Ishikawa (cell line): Measurements from ENCODE around the gene VPS37B.
A peak's percentile ranks its signal among the peaks of the same experiment; 100 is the strongest.

Experiments used
- CEBPB ChIP-seq: IDR thresholded peaks from 2 replicates; pipeline ENCODE4 v1.6.1; 2012
- CREB1 ChIP-seq: IDR thresholded peaks from 2 replicates; pipeline ENCODE4 v1.6.1; 2012; ENCODE audit warnings: low read depth
- EGR1 ChIP-seq: IDR thresholded peaks from 2 replicates; pipeline ENCODE4 v1.6.1; 2012
- EP300 ChIP-seq: IDR thresholded peaks from 2 replicates; pipeline ENCODE4 v1.6.1; 2012; ENCODE audit warnings: borderline replicate concordance
- FOXM1 ChIP-seq: IDR thresholded peaks from 2 replicates; pipeline ENCODE4 v1.6.1; 2012; ENCODE audit warnings: low read depth, borderline replicate concordance
- NFIC ChIP-seq: IDR thresholded peaks from 2 replicates; pipeline ENCODE4 v1.6.1; 2012
- RAD21 ChIP-seq: IDR thresholded peaks from 2 replicates; pipeline ENCODE4 v1.6.1; 2012; ENCODE audit warnings: low read depth
- REST ChIP-seq: IDR thresholded peaks from 2 replicates; pipeline ENCODE4 v1.6.1; 2012; ENCODE audit warnings: low read depth, mild to moderate bottlenecking
- TAF1 ChIP-seq: IDR thresholded peaks from 2 replicates; pipeline ENCODE4 v1.6.1; 2012; ENCODE audit warnings: low read depth, mild to moderate bottlenecking
- TCF12 ChIP-seq: IDR thresholded peaks from 2 replicates; pipeline ENCODE4 v1.6.1; 2012; ENCODE audit warnings: low read depth
- TEAD4 ChIP-seq: IDR thresholded peaks from 2 replicates; pipeline ENCODE4 v1.6.1; 2012
- YY1 ChIP-seq: IDR thresholded peaks from 2 replicates; pipeline ENCODE4 v1.6.1; 2012; ENCODE audit warnings: low read depth
- ZBTB7A ChIP-seq: IDR thresholded peaks from 2 replicates; pipeline ENCODE4 v1.6.1; 2012; ENCODE audit warnings: low read depth
- TF ChIP-seq, protein P1 (sequence below): IDR thresholded peaks from 2 replicates; pipeline ENCODE4 v1.6.1; 2012
- TF ChIP-seq, protein P2 (sequence below): IDR thresholded peaks from 2 replicates; pipeline ENCODE4 v1.6.1; 2012

The VPS37B gene, protein sequence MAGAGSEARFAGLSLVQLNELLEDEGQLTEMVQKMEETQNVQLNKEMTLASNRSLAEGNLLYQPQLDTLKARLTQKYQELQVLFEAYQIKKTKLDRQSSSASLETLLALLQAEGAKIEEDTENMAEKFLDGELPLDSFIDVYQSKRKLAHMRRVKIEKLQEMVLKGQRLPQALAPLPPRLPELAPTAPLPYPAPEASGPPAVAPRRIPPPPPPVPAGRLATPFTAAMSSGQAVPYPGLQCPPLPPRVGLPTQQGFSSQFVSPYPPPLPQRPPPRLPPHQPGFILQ

DNA sequence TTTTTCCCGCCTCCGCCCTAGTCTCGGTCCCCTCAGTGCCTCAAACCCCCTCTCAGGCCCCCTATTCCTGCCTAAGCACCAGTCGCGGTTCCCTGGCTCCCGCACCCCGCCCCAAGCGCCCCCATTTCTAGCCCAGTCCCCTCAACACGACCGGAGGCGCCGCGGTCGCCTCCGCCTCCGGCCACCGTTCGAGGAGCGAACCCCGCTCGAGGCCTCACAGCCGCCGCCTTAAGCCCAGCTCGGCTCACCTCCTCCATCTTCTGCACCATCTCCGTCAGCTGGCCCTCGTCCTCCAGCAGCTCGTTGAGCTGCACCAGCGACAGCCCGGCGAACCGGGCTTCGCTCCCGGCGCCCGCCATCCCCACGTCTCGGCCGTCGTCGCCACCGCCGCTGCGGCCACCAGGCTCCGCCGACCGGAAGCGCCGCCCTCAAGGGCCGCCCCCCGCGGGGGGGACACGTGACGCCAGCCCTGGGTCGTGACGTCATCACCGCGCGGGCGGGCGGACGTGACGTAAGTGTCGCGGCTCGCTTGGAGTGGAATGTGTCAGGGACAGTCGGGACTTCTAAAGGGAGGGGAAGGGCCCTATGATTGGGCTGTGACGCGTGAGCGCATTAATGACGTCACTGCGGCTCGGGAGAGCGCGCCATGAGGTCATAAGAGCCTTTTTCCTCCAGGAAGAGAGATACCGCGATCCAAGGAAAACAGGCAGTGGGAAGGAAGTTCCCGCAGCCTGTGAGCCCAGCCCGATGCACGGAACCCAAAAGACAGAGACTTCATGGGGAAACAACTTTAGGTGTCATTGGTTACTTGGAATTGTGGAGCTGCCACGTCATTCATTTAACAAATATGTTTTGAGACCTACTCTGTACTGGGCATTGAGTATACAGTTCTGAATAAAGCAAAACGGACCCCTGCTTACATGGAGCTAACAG, at the start of gene VPS37B:
TSS of gene VPS37B (minus strand) at position 421 of the 933 bp plus-strand sequence. CDS start at position 359, 62 bp downstream.
- peak; percentile 78 for TF ChIP-seq EGR1
- no peak for TF ChIP-seq TEAD4
- TF ChIP-seq, protein P1, sequence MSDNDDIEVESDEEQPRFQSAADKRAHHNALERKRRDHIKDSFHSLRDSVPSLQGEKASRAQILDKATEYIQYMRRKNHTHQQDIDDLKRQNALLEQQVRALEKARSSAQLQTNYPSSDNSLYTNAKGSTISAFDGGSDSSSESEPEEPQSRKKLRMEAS: peak; percentile 79
- no peak for TF ChIP-seq NFIC
- TF ChIP-seq ZBTB7A: no peak
- no peak for TF ChIP-seq RAD21
- TF ChIP-seq YY1: peak; percentile 63; the same call in 1 of the 2 replicates
- no peak for TF ChIP-seq CEBPB
- peak; percentile 58; the same call in 1 of the 2 replicates for TF ChIP-seq TCF12
- no peak for TF ChIP-seq TAF1
- peak; percentile 26; the same call in 1 of the 2 replicates for TF ChIP-seq EP300
- TF ChIP-seq, protein P2, sequence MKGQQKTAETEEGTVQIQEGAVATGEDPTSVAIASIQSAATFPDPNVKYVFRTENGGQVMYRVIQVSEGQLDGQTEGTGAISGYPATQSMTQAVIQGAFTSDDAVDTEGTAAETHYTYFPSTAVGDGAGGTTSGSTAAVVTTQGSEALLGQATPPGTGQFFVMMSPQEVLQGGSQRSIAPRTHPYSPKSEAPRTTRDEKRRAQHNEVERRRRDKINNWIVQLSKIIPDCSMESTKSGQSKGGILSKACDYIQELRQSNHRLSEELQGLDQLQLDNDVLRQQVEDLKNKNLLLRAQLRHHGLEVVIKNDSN: peak; percentile 96
- TF ChIP-seq CREB1: peak; percentile 99
- no peak for TF ChIP-seq REST
- TF ChIP-seq FOXM1: no peak

- TF ChIP-seq REST: no peak
- TF ChIP-seq NFIC: no peak
- no peak for TF ChIP-seq EP300
- TF ChIP-seq, protein P2: no peak
- no peak for TF ChIP-seq EGR1
- no peak for TF ChIP-seq YY1
- TF ChIP-seq TEAD4: no peak
- TF ChIP-seq RAD21: no peak
- no peak for TF ChIP-seq ZBTB7A
- TF ChIP-seq CEBPB: no peak
These were observed 49.0 kb upstream of the VPS37B start for GRCh38 chr12:122944605-122945592.

- TF ChIP-seq FOXM1 (no peak), RAD21 (no peak), EGR1 (no peak), TAF1 (no peak), YY1 (no peak), ZBTB7A (no peak), NFIC (no peak), EP300 (no peak), TCF12 (no peak), CEBPB (no peak), TEAD4 (no peak), CREB1 (no peak), REST (no peak)
- TF ChIP-seq, protein P2: no peak
- TF ChIP-seq, protein P1: no peak
These were observed 47.3 kb upstream of the VPS37B start for GRCh38 chr12:122943196-122943595.
